ENCODE results near the gene RASSF5.

Gene RASSF5

GRCh38 chr1:206518206-206518605, 10.9 kb downstream of the RASSF5 start:
- no peak for DNase-seq (ENCODE audit: low spot score)
- no peak for TF ChIP-seq CTCF (IDR thresholded peaks at IDR 0.05; ENCODE audit: borderline replicate concordance, control extremely low read depth, extremely low read depth, insufficient read depth, missing control alignments)

GRCh38 chr1:206518743-206519142, 11.4 kb downstream of the RASSF5 start:
- in situ Hi-C loops (cut with MboI; ENCODE audit: low sequenced_read_pairs, unreplicated experiment) = no loop called here
- no peak for DNase-seq (ENCODE audit: low spot score)
- TF ChIP-seq CTCF (IDR thresholded peaks at IDR 0.05; ENCODE audit: borderline replicate concordance, control extremely low read depth, extremely low read depth, insufficient read depth, missing control alignments) = no peak

More at GRCh38 chr1:206518206-206518605, 10.9 kb downstream of the RASSF5 start:
- in situ Hi-C loops (cut with MboI; ENCODE audit: low sequenced_read_pairs, unreplicated experiment) = no loop called here

- in situ Hi-C loops (cut with MboI; ENCODE audit: low sequenced_read_pairs, unreplicated experiment) = no loop called here
- no peak for DNase-seq (ENCODE audit: low spot score)
- TF ChIP-seq CTCF (IDR thresholded peaks at IDR 0.05; ENCODE audit: borderline replicate concordance, control extremely low read depth, extremely low read depth, insufficient read depth, missing control alignments) = no peak
Observed at GRCh38 chr1:206521127-206521526, 13.8 kb downstream of the RASSF5 start.

- in situ Hi-C loops (cut with MboI; ENCODE audit: low sequenced_read_pairs, unreplicated experiment) = no loop called here
- DNase-seq (ENCODE audit: low spot score) = no peak
- TF ChIP-seq CTCF (IDR thresholded peaks at IDR 0.05; ENCODE audit: borderline replicate concordance, control extremely low read depth, extremely low read depth, insufficient read depth, missing control alignments) = no peak
Observed at GRCh38 chr1:206521694-206522402, 14.5 kb downstream of the RASSF5 start.

- in situ Hi-C loops (cut with MboI; ENCODE audit: low sequenced_read_pairs, unreplicated experiment) = no loop called here
Observed at GRCh38 chr1:206524739-206525364, 17.5 kb downstream of the RASSF5 start.

More at GRCh38 chr1:206524739-206525364, 17.5 kb downstream of the RASSF5 start:
- TF ChIP-seq CTCF (IDR thresholded peaks at IDR 0.05; ENCODE audit: borderline replicate concordance, control extremely low read depth, extremely low read depth, insufficient read depth, missing control alignments) = no peak
- no peak for DNase-seq (ENCODE audit: low spot score)
